ENCODE measurements around the gene IFNA5.

GRCh38 chr9:21316860-21317259, 11.7 kb upstream of the IFNA5 start:
- TF ChIP-seq POLR2AphosphoS5 (IDR thresholded peaks at IDR 0.05; ENCODE audit: low read depth, low read length): no peak
- TF ChIP-seq TAF1 (IDR thresholded peaks at IDR 0.05; ENCODE audit: borderline replicate concordance, low read depth, low read length): no peak

Data from GM12892 (cell line).